Keratinocyte (primary cell): ENCODE measurements around the gene ADGRB2. TPM values are rescaled to one million over a fixed set of nuclear protein-coding genes. Genes with fewer than 3 reads are reported as not detected.
A peak's percentile ranks its signal among the peaks of the same experiment; 100 is the strongest.

Experiments used
- DNase-seq: peaks from one replicate; pipeline ENCODE4 v3.0.0-alpha.2; 2011; ENCODE audit warnings: low read depth, missing footprints, low spot score
- FAIRE-seq: peaks from 2 replicates; lab custom pipeline; 2011; peaks lifted over from hg19 to GRCh38; lab: Jason Lieb, UNC
- H2AFZ ChIP-seq: 2 replicates; pipeline ENCODE4 v1.6.0; 2012; ENCODE audit warnings: low read length, control low read depth, inconsistent platforms; ENCODE audit not compliant: control insufficient read depth
- H3K27ac ChIP-seq: 2 replicates; pipeline ENCODE4 v1.5.1; 2011; ENCODE audit warnings: low read length; ENCODE audit not compliant: control insufficient read depth, insufficient read depth
- H3K27me3 ChIP-seq: 3 replicates; pipeline ENCODE4 v1.6.0; 2011; ENCODE audit warnings: low read length; ENCODE audit not compliant: control insufficient read depth, insufficient read depth; ENCODE audit errors: extremely low read depth
- H3K36me3 ChIP-seq, 2 experiments: 2 replicates in 1 of 2; 3 replicates in 1 of 2; pipeline ENCODE4 v1.5.1; 2011; ENCODE audit warnings: low read length in 2 of 2, mild to moderate bottlenecking in 1 of 2; ENCODE audit not compliant: control insufficient read depth in 2 of 2, insufficient read depth in 2 of 2; ENCODE audit errors: extremely low read depth in 1 of 2
- H3K4me1 ChIP-seq: 3 replicates; pipeline ENCODE4 v1.5.1; 2011; ENCODE audit warnings: low read length; ENCODE audit not compliant: control insufficient read depth, insufficient read depth; ENCODE audit errors: extremely low read depth
- H3K4me2 ChIP-seq: 3 replicates; pipeline ENCODE4 v1.6.0; 2011; ENCODE audit warnings: low read depth, low read length; ENCODE audit not compliant: control insufficient read depth, insufficient read depth; ENCODE audit errors: extremely low read depth
- H3K4me3 ChIP-seq, 3 experiments: fragments of 200-600 bp in 1 of 3; sonication (generic) in 1 of 3; 2 replicates in 2 of 3; 3 replicates in 1 of 3; pipeline ENCODE4 v1.5.1; 2011 to 2016; ENCODE audit warnings: low read length in 3 of 3, mild to moderate bottlenecking in 3 of 3, control low read depth in 2 of 3, inconsistent platforms in 1 of 3, low read depth in 1 of 3, mixed read lengths in 1 of 3, mixed run types in 1 of 3, moderate library complexity in 1 of 3; ENCODE audit not compliant: control insufficient read depth in 2 of 3, insufficient read depth in 2 of 3; ENCODE audit errors: extremely low read depth in 1 of 3
- H3K79me2 ChIP-seq: 2 replicates; pipeline ENCODE4 v1.6.0; 2012; ENCODE audit warnings: low read length; ENCODE audit not compliant: control insufficient read depth, insufficient read depth
- H3K9ac ChIP-seq: 3 replicates; pipeline ENCODE4 v1.6.0; 2011; ENCODE audit warnings: low read length; ENCODE audit not compliant: control insufficient read depth, insufficient read depth; ENCODE audit errors: extremely low read depth
- H3K9me1 ChIP-seq: 3 replicates; pipeline ENCODE4 v1.6.0; 2011; ENCODE audit warnings: low read length; ENCODE audit not compliant: control insufficient read depth, insufficient read depth; ENCODE audit errors: extremely low read depth
- H3K9me3 ChIP-seq: 2 replicates; pipeline ENCODE4 v1.5.1; 2012; ENCODE audit warnings: low read depth, low read length; ENCODE audit not compliant: control insufficient read depth
- H4K20me1 ChIP-seq: 3 replicates; pipeline ENCODE4 v1.6.0; 2011; ENCODE audit warnings: low read length; ENCODE audit not compliant: control insufficient read depth, insufficient read depth; ENCODE audit errors: extremely low read depth
- EZH2 ChIP-seq: IDR thresholded peaks from one replicate; pipeline ENCODE4 v1.6.1; 2012; ENCODE audit warnings: inconsistent platforms, mild to moderate bottlenecking, low read length, moderate library complexity
- dilution Hi-C: fragments of 300-500 bp; cut with MboI; formaldehyde crosslinking; loops from one replicate; pipeline ENCODE4 v1.7.0; 2020; ENCODE audit warnings: low sequenced_read_pairs; ENCODE audit not compliant: extremely low pct_ligation_motif_present
- polyA plus RNA-seq, 5 experiments: library from polyadenylated mRNA; depleted of rRNA in 3 of 5; stranded (reverse) in 3 of 5; stranded (forward) in 1 of 5; unstranded in 1 of 5; fragments of >200 nt; gene quantifications; 1 replicate in 1 of 5; 2 replicates in 3 of 5; 3 replicates in 1 of 5; pipeline versions ENCODE4 v1.2.1 to v1.2.3, GENCODE V29; 2011 to 2012; ENCODE audit warnings: missing spikeins in 2 of 5, low read depth in 1 of 5, low replicate concordance in 1 of 5
- TF ChIP-seq, protein P1 (sequence below), 3 experiments: IDR thresholded peaks in 1 of 3; conservative IDR thresholded peaks in 1 of 3; optimal IDR thresholded peaks in 1 of 3; 2 replicates in 2 of 3; 3 replicates in 1 of 3; pipeline versions ENCODE3 to v1.5.1; 2011; ENCODE audit warnings: low read length in 3 of 3, mild to moderate bottlenecking in 3 of 3, moderate library complexity in 2 of 3, control low read depth in 1 of 3, inconsistent platforms in 1 of 3; ENCODE audit not compliant: insufficient read depth in 2 of 3; ENCODE audit errors: extremely low read depth in 1 of 3

ADGRB2 gene
- polyA plus RNA-seq, 1 donor (not counting 4 experiments of a cell fraction or from before 2014, with no cell fraction given): 0.68 TPM

DNA sequence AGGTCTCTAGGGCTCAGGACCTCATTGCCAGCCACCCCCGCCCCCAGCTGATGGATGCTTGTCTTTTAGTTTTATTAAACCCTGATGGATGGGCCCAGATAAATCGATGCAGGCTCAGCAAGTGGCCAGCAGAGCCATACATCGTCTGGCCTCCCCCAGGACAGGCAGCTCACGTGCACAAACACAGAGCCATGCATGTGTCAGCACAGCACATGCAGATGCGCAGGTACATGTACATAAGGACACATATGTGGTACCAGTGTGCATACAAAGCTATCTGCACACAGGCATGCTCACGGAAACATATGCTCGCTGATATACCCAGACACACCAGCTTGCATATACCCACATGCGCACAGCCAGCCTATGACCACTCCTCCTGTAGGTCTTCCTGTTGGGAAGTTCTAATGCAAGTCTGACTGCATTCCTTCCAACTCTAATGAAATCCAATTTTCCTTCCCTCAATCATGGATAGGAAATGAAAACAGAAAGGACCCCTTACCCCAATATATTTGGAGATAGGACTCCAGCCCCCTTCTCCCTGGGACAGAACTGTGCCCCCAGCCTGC, 61.2 kb downstream of the ADGRB2 start:
- Histone ChIP-seq H2AFZ (no peak overlapping the region), H3K9me3 (no peaks in the 10 kb centered on the region), H3K4me2 (peak overlapping the region; percentile 72), H4K20me1 (no peaks in the 10 kb centered on the region), H3K27ac (peak overlapping the region; percentile 96), H3K4me1 (peaks cover 61% of the 10 kb centered on the region), H3K4me3 (peak overlapping the region; percentile 65 to 72 (median 66)), H3K36me3 (peaks cover 13 to 21% of the 10 kb centered on the region in 2 experiments), H3K27me3 (no peaks in the 10 kb centered on the region), H3K79me2 (peaks cover 27% of the 10 kb centered on the region), H3K9me1 (no peaks in the 10 kb centered on the region), H3K9ac (peak overlapping the region; percentile 79)
- dilution Hi-C loops: no loop called here
- FAIRE-seq: peak; percentile 90
- peak; percentile 50 for DNase-seq
- TF ChIP-seq EZH2: no peak
- TF ChIP-seq, protein P1, sequence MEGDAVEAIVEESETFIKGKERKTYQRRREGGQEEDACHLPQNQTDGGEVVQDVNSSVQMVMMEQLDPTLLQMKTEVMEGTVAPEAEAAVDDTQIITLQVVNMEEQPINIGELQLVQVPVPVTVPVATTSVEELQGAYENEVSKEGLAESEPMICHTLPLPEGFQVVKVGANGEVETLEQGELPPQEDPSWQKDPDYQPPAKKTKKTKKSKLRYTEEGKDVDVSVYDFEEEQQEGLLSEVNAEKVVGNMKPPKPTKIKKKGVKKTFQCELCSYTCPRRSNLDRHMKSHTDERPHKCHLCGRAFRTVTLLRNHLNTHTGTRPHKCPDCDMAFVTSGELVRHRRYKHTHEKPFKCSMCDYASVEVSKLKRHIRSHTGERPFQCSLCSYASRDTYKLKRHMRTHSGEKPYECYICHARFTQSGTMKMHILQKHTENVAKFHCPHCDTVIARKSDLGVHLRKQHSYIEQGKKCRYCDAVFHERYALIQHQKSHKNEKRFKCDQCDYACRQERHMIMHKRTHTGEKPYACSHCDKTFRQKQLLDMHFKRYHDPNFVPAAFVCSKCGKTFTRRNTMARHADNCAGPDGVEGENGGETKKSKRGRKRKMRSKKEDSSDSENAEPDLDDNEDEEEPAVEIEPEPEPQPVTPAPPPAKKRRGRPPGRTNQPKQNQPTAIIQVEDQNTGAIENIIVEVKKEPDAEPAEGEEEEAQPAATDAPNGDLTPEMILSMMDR (optimal IDR thresholded peaks at IDR 0.05 in 1 of 3, IDR thresholded peaks at IDR 0.05 in 1 of 3, conservative IDR thresholded peaks at IDR 0.05 in 1 of 3; ENCODE audit: extremely low read depth in 1 of 3, insufficient read depth in 2 of 3, low read length in 3 of 3): no peak

DNA sequence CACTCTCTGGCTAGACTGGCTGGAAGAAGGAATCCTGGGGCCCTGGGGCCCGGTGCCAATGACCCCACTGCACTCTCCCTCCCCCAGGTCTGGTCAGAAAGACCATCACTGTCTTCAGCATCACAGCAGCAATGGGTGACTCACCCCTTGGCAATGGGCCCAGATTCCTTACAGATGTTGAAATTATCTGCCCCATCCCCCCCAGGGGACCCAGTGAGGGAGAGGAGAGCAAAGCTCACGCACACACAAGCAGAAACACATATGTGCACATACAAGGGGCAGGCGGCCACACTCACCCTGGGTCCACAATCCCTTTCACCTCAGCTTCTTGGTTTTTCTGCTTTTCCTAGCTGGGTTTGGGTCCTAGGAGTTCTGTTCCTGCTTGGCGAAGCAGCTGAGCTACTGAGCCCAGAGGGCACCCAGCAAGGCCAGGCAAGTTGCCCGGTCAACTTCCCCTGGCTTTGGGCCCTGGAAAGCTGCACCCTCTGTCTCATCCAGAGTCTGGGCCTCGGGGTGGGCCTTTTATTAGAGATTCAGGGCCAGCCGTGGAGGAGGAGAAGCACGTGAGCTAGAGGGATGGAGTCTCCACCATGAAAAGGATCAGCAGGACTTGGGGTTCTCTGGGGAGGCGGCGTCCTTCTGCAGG, 62.9 kb downstream of the ADGRB2 start:
- Histone ChIP-seq H3K9me1 (no peaks in the 10 kb centered on the region), H3K27me3 (no peaks in the 10 kb centered on the region), H3K9ac (peak overlapping the region; percentile 79), H3K27ac (peak overlapping the region; percentile 96), H3K4me1 (peaks cover 67% of the 10 kb centered on the region), H3K9me3 (no peaks in the 10 kb centered on the region), H3K4me2 (peak overlapping the region; percentile 72), H3K4me3 (peak overlapping the region; percentile 65 to 72 (median 66)), H4K20me1 (no peaks in the 10 kb centered on the region), H3K79me2 (peaks cover 27% of the 10 kb centered on the region), H2AFZ (no peak overlapping the region), H3K36me3 (peaks cover 25 to 37% of the 10 kb centered on the region in 2 experiments)
- DNase-seq (peak; percentile 88), FAIRE-seq (no peak)
- dilution Hi-C loops: no loop called here
- no peak for TF ChIP-seq EZH2
- TF ChIP-seq, protein P1 (optimal IDR thresholded peaks at IDR 0.05 in 1 of 3, IDR thresholded peaks at IDR 0.05 in 1 of 3, conservative IDR thresholded peaks at IDR 0.05 in 1 of 3; ENCODE audit: extremely low read depth in 1 of 3, insufficient read depth in 2 of 3, low read length in 3 of 3): no peak
